Measurements from ENCODE around the gene PLEKHJ1. TPM values are rescaled to one million over a fixed set of nuclear protein-coding genes. Genes with fewer than 3 reads are reported as not detected.

The PLEKHJ1 gene
- total RNA-seq, 4 donors from 2014 or later: 50.1 to 72.4 (median 61.6) TPM

GRCh38 chr19:2231621-2232221 lies 4.4 kb downstream of the PLEKHJ1 start:
- TF ChIP-seq CTCF (IDR thresholded peaks at IDR 0.05 in 4 of 5, conservative IDR thresholded peaks at IDR 0.05 in 1 of 5) (peak in 3 of 5 experiments; percentile 13 to 46 (median 36)), POLR2A (IDR thresholded peaks at IDR 0.05) (no peak)
- peaks cover 25 to 43% of the 10 kb centered on the region in 2 donors for H3K4me1 ChIP-seq
- H3K36me3 ChIP-seq: peaks cover 0 to 25% of the 10 kb centered on the region in 2 donors
- ATAC-seq (no peak), DNase-seq (peak in 1 of 2 donors; percentile 52)
- peak overlapping the region; percentile 63 to 82 (median 74) for H3K27ac ChIP-seq
- intact Hi-C loops (cut with DNase I; ENCODE audit: low total_unique reads): no loop called here
- H3K9me3 ChIP-seq: no peaks in the 10 kb centered on the region
- in situ Hi-C loops (cut with MboI; ENCODE audit: low sequenced_read_pairs in 4 of 4): loop anchor here in 1 of 4 donors (10.0 kb wide), 1 partner anchor 77 kb away; the partner anchor contains the start of gene AP3D1
- H3K4me3 ChIP-seq: no peak overlapping the region
- H3K27me3 ChIP-seq: no peaks in the 10 kb centered on the region

- Histone ChIP-seq H3K36me3 (peaks cover 0 to 31% of the 10 kb centered on the region in 2 donors), H3K9me3 (no peaks in the 10 kb centered on the region), H3K4me1 (peaks cover 25 to 43% of the 10 kb centered on the region in 2 donors), H3K4me3 (no peak overlapping the region), H3K27me3 (no peaks in the 10 kb centered on the region), H3K27ac (peak overlapping the region; percentile 63 to 82 (median 74))
- intact Hi-C loops (cut with DNase I; ENCODE audit: low total_unique reads): no loop called here
- in situ Hi-C loops (cut with MboI; ENCODE audit: low sequenced_read_pairs in 4 of 4): loop anchor here in 1 of 4 donors (10.0 kb wide), 1 partner anchor 76 kb away; the partner anchor contains the start of gene AP3D1
- no peak for TF ChIP-seq CTCF (IDR thresholded peaks at IDR 0.05 in 4 of 5, conservative IDR thresholded peaks at IDR 0.05 in 1 of 5)
- TF ChIP-seq POLR2A (IDR thresholded peaks at IDR 0.05): no peak
- DNase-seq (peak in 1 of 2 donors; percentile 83), ATAC-seq (peak; percentile 27 to 31)
Observed at GRCh38 chr19:2230807-2231533, 5.2 kb downstream of the PLEKHJ1 start.

- no peak for DNase-seq
- no peak for TF ChIP-seq CTCF (IDR thresholded peaks at IDR 0.05 in 4 of 5, conservative IDR thresholded peaks at IDR 0.05 in 1 of 5)
- no peak for TF ChIP-seq POLR2A (IDR thresholded peaks at IDR 0.05)
- in situ Hi-C loops (cut with MboI; ENCODE audit: low sequenced_read_pairs in 4 of 4) (loop anchor here in 1 of 4 donors (10.0 kb wide), 1 partner anchor 75 kb away; the partner anchor contains the start of gene AP3D1), intact Hi-C loops (cut with DNase I; ENCODE audit: low total_unique reads) (no loop called here)
- no peaks in the 10 kb centered on the region for H3K27me3 ChIP-seq
- H3K9me3 ChIP-seq: no peaks in the 10 kb centered on the region
- H3K27ac ChIP-seq: peak overlapping the region in 3 of 4 donors; percentile 63 to 82 (median 78)
- peaks cover 22 to 36% of the 10 kb centered on the region in 2 donors for H3K4me1 ChIP-seq
- no peak overlapping the region for H3K4me3 ChIP-seq
- ATAC-seq: no peak
- H3K36me3 ChIP-seq: peaks cover 0 to 40% of the 10 kb centered on the region in 2 donors
Observed at GRCh38 chr19:2230033-2230531, 6.0 kb downstream of the PLEKHJ1 start.

GRCh38 chr19:2229103-2230032 lies 6.8 kb downstream of the PLEKHJ1 start:
- H3K9me3 ChIP-seq: no peaks in the 10 kb centered on the region
- intact Hi-C loops (cut with DNase I; ENCODE audit: low total_unique reads): no loop called here
- in situ Hi-C loops (cut with MboI; ENCODE audit: low sequenced_read_pairs in 4 of 4): loop anchor here in 1 of 4 donors (10.0 kb wide), 1 partner anchor 75 kb away; the partner anchor contains the start of gene AP3D1

More at GRCh38 chr19:2229103-2230032, 6.8 kb downstream of the PLEKHJ1 start:
- DNase-seq (no peak), ATAC-seq (no peak)
- peak overlapping the region in 1 of 4 donors; percentile 31 for H3K27ac ChIP-seq
- no peaks in the 10 kb centered on the region for H3K27me3 ChIP-seq
- no peak overlapping the region for H3K4me3 ChIP-seq
- peaks cover 0 to 47% of the 10 kb centered on the region in 2 donors for H3K36me3 ChIP-seq
- peaks cover 16 to 30% of the 10 kb centered on the region in 2 donors for H3K4me1 ChIP-seq
- TF ChIP-seq POLR2A (IDR thresholded peaks at IDR 0.05) (no peak), CTCF (IDR thresholded peaks at IDR 0.05 in 4 of 5, conservative IDR thresholded peaks at IDR 0.05 in 1 of 5) (no peak)
